Inferior parietal cortex (tissue), 1 donor: Measurements from ENCODE around the gene VSTM5.
"Not testable (repeated sequence)": the region's sequence is repeated elsewhere in the genome, so short reads cannot be mapped to it uniquely, and the experiment has no call there.

Source experiments
- DNase-seq: peaks from one replicate; pipeline ENCODE4 v3.0.0-alpha.2; 2016; ENCODE audit errors: extremely low spot score

Gene VSTM5

DNA sequence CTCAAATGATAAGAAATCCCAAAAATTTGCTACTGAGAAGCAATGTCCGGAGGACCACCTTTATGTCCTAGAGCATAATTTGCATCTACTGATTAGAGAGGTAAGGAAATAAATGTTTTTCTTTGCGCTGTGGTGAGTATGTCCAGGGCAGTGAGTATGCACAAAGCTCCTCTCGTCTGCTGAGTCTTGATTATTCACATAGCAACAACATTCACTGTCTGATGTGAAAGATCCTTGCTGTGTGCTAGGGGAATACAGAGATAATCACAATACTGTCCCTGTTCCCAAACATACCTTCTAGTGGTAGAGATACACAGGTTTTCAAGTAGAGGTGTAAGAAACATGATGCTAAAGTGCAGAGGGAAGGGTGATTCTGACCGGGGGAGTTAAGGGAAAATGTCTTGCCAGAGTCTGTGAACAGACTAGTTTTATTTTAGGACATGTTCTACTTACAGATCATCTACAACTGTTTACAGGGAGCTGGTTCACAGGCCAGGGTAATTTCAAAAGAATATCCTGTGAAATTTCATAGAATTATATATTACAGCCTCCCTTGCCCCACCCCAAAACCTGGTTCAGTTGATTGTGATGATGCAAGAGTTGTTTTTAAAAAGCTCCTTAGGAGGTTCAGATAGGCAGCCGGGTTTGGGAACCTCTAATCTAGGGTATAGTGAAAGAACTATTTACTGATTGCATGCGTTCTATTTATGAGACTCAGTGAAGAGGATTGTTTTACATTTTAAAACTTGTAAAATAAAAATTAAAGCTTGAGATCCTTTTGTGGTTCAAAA is 53.8 kb downstream of the VSTM5 start:
- no peak for DNase-seq

DNA sequence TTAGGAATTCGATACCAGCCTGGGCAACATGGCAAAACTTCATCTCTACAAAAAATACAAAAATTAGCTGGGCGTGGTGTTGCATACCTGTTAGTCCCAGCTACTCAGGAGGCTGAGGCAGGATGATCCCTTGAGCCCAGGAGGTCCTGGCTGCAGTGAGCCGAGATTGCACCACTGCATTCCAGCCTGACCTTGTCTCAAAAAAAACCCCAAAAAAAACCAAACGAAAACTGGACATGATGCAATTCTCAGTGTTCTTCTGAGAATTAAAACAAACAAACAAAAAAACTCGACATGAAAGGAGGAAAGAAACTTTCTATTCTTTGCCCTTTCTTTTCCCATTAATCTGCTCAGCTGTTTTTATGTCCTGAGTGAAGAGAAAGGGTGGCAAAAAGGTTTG is 58.9 kb downstream of the VSTM5 start:
- no peak for DNase-seq

DNA sequence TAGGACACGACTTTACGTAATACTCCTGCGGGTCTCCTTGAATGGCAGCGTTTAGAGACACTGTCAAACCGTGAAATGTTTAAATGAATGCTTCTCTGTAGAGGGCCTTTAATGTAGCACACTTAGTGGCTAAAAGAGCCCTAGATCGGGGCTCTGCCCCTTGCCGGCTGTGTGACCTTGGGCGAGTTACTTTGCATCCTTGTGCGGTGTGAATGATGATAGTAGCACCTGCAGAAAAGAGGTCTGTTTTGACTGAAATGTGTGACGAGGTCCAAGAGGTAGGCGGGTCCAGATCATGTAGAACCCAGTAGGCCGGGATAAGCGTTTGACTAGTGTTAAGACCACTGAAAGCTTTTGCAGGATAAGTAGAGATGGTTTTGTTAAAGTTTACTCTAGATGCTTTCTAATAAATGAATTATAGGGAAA is 65.5 kb downstream of the VSTM5 start:
- DNase-seq, result peak; percentile 65

DNA sequence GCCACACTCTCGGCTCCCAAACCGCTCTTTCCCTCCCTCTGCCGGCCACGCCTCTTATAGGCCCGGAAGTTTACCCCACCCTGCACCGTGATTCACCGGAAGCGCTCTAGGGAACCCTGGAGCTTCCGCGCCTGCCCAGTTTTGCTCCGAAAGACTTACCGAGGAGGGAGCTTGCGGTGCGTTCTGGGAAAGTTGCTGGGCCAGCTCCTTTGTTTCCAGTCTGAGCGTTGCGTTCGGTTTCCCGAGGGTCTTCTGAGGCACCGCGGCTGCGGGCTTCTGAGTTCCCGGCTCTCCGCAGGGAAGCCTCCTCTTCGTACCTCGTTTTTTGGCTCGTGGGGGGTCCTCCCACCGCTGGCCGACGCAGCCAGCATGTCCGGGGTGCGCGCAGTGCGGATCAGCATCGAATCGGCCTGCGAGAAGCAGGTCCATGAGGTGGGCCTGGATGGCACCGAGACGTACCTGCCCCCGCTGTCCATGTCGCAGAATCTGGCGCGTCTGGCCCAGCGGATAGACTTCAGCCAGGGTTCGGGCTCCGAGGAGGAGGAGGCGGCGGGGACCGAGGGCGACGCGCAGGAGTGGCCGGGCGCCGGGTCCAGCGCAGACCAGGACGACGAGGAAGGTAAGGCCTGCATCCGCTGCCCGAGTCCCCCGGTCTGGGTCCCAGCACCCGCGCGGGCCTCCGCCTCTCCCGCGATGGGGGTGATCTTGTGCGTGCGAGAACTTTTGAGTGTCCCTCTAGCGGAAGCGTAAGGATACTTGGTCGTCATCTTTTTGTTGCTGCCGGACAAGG is 66.1 kb downstream of the VSTM5 start, which contains the start of gene MED17:
MED17 (plus strand) TSS at position 138 of the 790 bp plus-strand sequence; CDS start at position 370, 232 bp downstream.
- peak; percentile 98 for DNase-seq

DNA sequence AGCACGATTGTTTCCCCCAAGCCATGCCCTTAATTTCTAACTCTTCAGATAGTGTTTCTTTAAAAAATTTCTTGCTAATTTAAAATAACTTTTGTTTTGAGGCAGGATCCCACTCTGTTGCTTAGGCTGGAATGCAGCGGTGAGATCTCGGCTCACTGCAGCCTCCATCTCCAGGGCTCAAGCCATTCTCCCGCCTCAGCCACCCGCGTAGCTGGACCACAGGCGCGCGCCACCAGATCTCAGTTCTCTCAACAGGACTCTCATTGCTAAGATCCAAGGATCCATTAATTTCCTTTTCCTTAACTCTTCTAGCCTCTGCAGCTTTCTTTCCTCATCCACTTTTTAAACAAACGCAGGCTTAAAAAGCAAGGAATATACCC is 66.7 kb downstream of the VSTM5 start:
- DNase-seq, result no peak

DNA sequence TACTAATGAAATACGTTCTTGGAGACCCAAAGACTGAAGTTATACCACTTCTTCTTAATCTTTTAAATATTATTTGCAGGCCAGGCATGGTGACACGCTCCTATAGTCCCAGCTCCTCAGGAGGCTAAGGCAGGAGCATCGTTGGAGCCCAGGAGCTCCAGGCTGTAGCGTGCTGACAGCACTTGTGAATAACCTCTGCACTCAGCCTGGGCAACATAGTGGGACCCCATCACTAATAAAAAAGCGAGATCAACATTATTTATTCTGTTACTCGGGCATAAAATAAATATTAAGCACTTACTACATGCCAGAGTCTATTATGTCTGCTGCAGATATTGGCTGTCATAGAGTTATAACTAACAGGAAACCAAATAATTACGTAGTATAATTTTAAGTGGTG is 67.1 kb downstream of the VSTM5 start:
- DNase-seq, result no peak

DNA sequence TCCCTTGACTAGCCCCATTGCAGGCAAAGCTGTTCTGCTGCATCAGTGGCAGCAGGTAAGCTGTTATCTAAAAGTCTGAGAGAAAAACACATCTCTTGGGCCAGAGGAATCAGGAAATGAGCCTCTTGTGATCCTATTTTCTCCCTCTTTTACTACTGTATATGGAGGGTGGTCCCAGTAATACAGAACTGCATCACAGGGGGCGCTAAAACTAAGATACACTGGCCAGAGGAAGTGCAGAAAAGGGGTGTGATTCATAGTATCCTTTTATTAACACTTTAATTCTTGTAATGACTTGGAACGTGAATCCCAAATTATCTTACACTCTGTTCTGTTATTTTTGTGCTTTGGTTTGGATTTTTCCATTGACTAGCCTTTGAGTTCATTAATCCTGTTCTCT is 75.1 kb downstream of the VSTM5 start:
- DNase-seq, result no peak

DNA sequence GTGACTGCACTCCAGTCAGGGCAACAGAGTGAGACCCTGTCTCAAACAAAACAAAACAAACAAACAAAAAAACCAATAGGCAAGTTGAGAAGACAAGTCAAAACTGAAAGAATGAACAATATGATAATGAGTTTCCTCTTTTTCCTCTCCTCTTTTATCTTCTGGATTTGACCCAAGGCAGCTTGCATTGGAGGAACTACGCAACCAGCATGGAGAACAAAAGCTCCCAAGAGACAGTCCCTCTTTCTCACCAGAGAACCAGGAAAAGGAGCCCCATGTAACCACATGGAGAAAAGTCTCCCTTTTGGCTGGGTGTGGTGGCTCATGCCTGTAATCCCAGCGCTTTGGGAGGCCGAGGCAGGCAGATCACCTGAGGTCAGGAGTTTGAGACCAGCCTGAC is 75.9 kb downstream of the VSTM5 start:
- not testable (repeated sequence) for DNase-seq

DNA sequence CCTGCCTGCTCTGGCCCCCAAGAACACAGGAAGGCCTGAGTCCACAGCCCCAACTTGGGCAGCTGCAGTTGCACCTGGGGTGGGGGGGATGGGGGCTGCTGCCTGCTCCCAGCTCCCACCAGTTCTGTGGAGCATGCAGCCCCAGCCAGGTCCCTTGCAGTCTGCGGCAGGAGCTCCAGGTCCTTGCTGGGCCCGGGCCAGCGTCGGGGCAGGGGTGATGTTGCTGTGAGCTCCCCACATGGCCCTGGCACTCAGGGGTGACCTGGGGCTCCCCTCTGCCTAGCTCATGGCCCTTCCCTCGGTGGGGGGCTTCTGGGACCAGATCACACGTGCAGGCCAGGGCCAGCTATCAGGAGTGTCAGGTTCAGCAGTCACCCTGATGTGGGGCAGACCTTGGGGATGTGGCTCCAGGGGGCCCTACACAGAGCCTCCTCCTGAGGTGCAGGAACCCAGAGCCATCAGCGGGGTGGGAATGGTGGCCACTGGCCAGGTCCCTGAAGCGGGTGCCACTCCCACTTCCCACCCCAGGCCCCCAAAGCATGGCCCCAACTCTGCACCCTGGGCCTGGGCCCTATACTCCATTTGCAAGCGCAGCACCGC is 76.7 kb downstream of the VSTM5 start:
- DNase-seq, result no peak

DNA sequence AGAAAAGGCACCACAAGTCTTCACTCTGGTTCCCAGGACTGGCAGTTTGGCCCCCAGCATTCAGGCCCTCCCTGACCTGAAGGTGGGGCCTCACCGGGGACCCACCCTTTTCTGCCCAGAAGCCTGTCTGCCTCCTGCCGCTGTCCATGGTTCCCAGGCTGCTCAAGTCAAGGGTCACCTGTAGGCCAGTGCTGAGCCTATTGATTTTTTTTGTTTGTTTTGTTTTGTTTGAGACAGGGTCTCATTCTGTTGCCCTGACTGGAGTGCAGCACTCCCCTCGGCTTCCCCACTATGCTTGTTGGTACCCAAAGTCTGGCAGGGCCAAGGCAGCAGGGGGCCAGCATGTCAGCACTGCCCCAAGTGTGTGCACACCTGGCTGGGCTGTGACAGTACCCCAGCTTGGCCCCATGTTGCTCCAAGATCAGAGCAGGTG is 77.4 kb downstream of the VSTM5 start:
- DNase-seq, result no peak

DNA sequence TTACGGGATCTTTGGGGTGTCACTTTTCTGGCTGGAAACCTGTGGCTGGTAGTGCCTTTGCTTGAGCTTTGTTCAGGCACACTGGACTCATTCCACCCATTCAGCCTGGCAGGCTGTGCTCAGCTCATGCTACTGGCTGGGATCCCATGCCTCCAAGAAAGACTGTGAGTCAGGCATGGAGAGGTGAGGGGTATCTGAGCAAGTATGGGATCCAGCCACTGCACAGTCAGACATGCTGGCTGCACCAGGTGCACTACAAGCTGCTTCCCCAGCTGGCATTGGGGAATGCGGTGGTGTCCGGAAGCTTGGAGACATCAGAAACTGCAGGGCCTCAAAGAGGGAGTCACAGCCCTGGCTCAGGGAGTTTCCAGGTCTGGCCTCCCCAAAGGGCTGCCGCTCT is 78.3 kb downstream of the VSTM5 start:
- no peak for DNase-seq

DNA sequence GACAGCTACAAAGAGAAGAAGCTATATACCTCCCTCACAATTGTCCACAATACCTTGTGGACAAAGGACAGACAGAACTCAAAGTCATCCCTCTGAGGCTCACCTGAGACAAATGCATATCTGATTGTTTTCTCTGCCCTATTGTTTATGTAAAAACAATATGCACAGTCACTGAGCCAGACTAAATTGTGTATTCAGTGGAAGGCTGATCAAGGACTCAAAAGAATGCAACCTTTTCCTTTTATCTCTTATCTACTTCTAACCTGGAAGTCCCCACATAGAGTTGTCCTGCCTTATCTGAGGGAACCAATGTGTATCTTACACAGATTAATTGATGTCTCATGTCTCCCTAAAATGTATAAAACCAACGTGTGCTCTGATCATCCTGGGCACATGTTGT is 80.3 kb downstream of the VSTM5 start:
- no peak for DNase-seq
